ENCODE measurements around the gene PRR11. TPM values are rescaled to one million over a fixed set of nuclear protein-coding genes. Genes with fewer than 3 reads are reported as not detected.

The PRR11 gene
- total and polyA plus RNA-seq, 7 donors: 0.36 to 11.0 (median 1.2) TPM; not detected in 1

DNA sequence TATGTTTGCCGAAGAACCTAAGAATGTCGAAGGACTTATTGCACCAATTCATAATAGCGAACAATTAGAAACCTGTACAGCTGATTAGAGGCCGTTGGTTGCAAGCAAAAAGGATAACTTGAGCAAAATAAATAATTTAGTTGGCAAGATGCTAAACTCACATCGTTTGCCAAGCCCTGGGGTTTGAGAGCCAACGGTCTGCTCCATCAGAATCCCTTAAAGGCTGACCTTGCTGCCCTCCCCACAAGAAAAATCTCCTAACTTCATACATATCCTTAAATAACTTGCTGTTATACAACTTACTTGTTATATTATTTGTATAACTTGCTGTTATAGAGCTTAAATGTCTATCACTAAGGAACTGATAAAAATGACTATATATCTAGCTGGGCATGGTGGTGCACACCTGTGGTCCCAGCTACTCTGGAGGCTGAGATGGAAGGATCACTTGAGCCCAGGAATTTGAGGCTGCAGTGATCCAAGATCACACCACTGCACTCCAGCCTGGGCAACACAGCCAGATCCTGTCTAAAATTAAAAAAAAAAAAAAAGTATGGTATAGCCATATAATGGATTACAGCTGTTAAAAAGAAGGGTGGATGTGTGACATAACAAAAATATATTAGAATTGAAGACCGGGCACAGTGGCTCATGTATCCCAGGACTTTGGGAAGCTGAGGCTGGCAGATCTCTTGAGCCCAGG, 47.0 kb upstream of the PRR11 start:
- DNase-seq: no peak
- 92 to 94% methylated on average over 7 of the region's 7 CpGs for WGBS, 2 donors
- peaks cover 0 to 11% (median 0%) of the 10 kb centered on the region in 4 donors for H3K36me3 ChIP-seq
- peaks cover 0 to 33% (median 24%) of the 10 kb centered on the region in 4 donors for H3K4me1 ChIP-seq
- no peak for TF ChIP-seq POLR2AphosphoS5 (IDR thresholded peaks at IDR 0.05)
- no peak for TF ChIP-seq POLR2A (IDR thresholded peaks at IDR 0.05)
- TF ChIP-seq, protein P1, sequence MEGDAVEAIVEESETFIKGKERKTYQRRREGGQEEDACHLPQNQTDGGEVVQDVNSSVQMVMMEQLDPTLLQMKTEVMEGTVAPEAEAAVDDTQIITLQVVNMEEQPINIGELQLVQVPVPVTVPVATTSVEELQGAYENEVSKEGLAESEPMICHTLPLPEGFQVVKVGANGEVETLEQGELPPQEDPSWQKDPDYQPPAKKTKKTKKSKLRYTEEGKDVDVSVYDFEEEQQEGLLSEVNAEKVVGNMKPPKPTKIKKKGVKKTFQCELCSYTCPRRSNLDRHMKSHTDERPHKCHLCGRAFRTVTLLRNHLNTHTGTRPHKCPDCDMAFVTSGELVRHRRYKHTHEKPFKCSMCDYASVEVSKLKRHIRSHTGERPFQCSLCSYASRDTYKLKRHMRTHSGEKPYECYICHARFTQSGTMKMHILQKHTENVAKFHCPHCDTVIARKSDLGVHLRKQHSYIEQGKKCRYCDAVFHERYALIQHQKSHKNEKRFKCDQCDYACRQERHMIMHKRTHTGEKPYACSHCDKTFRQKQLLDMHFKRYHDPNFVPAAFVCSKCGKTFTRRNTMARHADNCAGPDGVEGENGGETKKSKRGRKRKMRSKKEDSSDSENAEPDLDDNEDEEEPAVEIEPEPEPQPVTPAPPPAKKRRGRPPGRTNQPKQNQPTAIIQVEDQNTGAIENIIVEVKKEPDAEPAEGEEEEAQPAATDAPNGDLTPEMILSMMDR (IDR thresholded peaks at IDR 0.05): no peak
- TF ChIP-seq EP300 (IDR thresholded peaks at IDR 0.05): no peak
- no peak overlapping the region for H3K4me3 ChIP-seq
- no peaks in the 10 kb centered on the region for H3K27me3 ChIP-seq
- no peaks in the 10 kb centered on the region for H3K9me3 ChIP-seq
- H3K27ac ChIP-seq: no peak overlapping the region
- intact Hi-C loops (cut with DNase I): loop anchor here (5.0 kb wide), 1 partner anchor 591 kb away; no protein-coding TSS in a partner anchor

DNA sequence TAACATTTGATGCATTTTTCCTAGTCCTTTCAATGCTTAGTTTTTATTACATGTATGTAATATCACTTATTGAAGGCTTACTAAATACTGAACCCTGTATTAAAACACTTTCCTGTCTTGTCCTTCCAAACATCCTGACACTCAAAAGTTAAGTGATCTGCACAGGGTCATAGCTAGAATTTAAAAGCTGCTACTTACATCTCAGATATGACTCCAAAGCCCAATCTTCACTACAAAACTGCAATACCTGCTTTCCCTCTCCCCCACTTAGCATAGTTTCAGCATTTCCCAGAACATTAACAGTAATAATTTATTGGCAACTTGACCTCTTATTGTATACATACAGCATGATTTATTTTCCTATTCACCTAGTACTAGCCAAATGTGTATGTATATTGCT, 44.6 kb upstream of the PRR11 start:
- Histone ChIP-seq H3K27me3 (no peaks in the 10 kb centered on the region), H3K4me1 (peaks cover 0 to 16% (median 12%) of the 10 kb centered on the region in 4 donors), H3K4me3 (no peak overlapping the region), H3K9me3 (no peaks in the 10 kb centered on the region), H3K36me3 (peaks cover 0 to 14% (median 0%) of the 10 kb centered on the region in 4 donors), H3K27ac (no peak overlapping the region)
- no peak for DNase-seq
- TF ChIP-seq POLR2AphosphoS5 (IDR thresholded peaks at IDR 0.05) (no peak), EP300 (IDR thresholded peaks at IDR 0.05) (no peak), POLR2A (IDR thresholded peaks at IDR 0.05) (no peak)
- TF ChIP-seq, protein P1 (IDR thresholded peaks at IDR 0.05): no peak
- intact Hi-C loops (cut with DNase I): no loop called here

DNA sequence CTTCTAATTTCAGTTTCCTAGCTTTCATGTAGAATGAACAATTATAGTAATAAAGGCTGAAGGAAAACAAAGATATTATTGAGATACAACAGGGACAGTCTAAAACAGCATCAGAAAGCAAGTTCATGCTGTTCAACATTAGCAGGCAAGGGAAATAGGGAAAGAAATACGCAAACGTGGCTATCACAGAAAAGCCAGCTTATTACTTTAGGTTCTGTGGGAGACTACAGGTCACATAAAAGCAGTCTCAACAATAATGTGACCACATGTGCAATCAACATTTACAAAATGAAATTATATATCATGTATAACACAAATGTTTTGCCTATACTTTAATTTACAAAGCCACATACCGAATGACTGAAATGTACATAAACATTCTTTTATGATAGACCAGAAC, 44.0 kb upstream of the PRR11 start:
- TF ChIP-seq POLR2A (IDR thresholded peaks at IDR 0.05): no peak
- TF ChIP-seq EP300 (IDR thresholded peaks at IDR 0.05): no peak
- TF ChIP-seq POLR2AphosphoS5 (IDR thresholded peaks at IDR 0.05): no peak
- TF ChIP-seq, protein P1 (IDR thresholded peaks at IDR 0.05): no peak
- peaks cover 0 to 14% (median 0%) of the 10 kb centered on the region in 4 donors for H3K36me3 ChIP-seq
- peaks cover 0 to 14% (median 12%) of the 10 kb centered on the region in 4 donors for H3K4me1 ChIP-seq
- no peaks in the 10 kb centered on the region for H3K9me3 ChIP-seq
- H3K27me3 ChIP-seq: no peaks in the 10 kb centered on the region
- 84 to 86% methylated on average over 3 of the region's 3 CpGs for WGBS, 2 donors
- no peak overlapping the region for H3K4me3 ChIP-seq
- DNase-seq: no peak
- intact Hi-C loops (cut with DNase I): no loop called here
- no peak overlapping the region for H3K27ac ChIP-seq

DNA sequence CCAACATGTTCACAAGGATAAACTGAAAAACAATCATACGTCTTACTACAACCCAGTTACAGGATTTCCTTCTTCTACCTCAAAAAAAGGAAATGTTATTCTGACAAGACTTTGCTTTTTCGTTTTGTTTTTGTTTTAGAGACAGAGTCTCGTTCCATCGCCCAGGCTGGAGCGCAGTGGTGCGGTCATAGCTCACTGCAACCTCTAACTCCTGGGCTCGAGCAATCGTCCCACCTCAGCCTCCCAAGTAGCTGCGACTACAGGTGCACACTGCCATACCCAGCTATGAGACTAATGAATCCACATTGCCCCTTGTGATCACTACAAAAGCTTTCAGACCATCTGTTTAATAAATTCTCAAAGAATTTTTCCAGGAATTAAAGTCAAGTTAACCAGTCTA, 40.1 kb upstream of the PRR11 start:
- Histone ChIP-seq H3K4me3 (no peak overlapping the region), H3K27me3 (no peaks in the 10 kb centered on the region), H3K27ac (no peak overlapping the region), H3K36me3 (peaks cover 0 to 37% (median 2%) of the 10 kb centered on the region in 4 donors), H3K9me3 (no peaks in the 10 kb centered on the region), H3K4me1 (peaks cover 0 to 6% (median 0%) of the 10 kb centered on the region in 4 donors)
- WGBS, 2 donors: 93 to 96% methylated on average over 9 of the region's 9 CpGs
- DNase-seq: no peak
- no peak for TF ChIP-seq EP300 (IDR thresholded peaks at IDR 0.05)
- TF ChIP-seq, protein P1 (IDR thresholded peaks at IDR 0.05): no peak
- no peak for TF ChIP-seq POLR2AphosphoS5 (IDR thresholded peaks at IDR 0.05)
- TF ChIP-seq POLR2A (IDR thresholded peaks at IDR 0.05): no peak
- intact Hi-C loops (cut with DNase I): no loop called here
